ENCODE measurements around the gene ATN1. TPM values are rescaled to one million over a fixed set of nuclear protein-coding genes. Genes with fewer than 3 reads are reported as not detected.

The ATN1 gene
- total RNA-seq, 1 donor: 16.4 TPM

DNA sequence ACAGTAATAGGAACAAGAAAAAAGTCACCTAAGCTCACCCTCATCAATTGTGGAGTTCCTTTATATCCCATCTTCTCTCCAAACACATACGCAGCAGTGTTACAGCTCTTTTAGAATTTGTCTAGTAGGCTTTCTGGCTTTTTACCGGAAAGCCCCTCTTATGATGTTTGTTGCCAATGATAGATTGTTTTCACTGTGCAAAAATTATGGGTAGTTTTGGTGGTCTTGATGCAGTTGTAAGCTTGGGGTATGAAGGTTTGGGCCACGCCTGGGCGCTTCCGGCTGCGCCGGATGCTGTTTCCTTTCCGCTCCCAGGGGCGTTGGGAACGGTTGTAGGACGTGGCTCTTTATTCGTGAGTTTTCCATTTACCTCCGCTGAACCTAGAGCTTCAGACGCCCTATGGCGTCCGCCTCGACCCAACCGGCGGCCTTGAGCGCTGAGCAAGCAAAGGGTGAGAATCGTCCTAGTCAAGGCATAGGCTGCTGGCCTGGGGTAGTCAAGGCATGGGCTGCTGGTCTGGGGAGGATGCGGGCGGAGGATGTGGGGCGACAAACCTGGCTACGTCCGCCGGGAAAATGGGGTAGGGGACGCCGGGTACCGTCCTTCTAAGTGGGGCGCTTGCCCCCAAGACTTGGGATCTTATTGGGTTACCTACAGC is 16.1 kb downstream of the ATN1 start, which contains the start of the genes C12orf57 and RNU7-1:
Gene C12orf57 (plus strand): TSS at position 301 of the 659 bp plus-strand sequence. CDS start 100 bp downstream, at position 401.
Gene RNU7-1 (plus strand): TSS at position 95 of the 659 bp plus-strand sequence.
- H3K4me3 ChIP-seq (ENCODE audit: low read depth, low read length): peak within 1 kb of the TSS; percentile 76
- TF ChIP-seq, protein P1, sequence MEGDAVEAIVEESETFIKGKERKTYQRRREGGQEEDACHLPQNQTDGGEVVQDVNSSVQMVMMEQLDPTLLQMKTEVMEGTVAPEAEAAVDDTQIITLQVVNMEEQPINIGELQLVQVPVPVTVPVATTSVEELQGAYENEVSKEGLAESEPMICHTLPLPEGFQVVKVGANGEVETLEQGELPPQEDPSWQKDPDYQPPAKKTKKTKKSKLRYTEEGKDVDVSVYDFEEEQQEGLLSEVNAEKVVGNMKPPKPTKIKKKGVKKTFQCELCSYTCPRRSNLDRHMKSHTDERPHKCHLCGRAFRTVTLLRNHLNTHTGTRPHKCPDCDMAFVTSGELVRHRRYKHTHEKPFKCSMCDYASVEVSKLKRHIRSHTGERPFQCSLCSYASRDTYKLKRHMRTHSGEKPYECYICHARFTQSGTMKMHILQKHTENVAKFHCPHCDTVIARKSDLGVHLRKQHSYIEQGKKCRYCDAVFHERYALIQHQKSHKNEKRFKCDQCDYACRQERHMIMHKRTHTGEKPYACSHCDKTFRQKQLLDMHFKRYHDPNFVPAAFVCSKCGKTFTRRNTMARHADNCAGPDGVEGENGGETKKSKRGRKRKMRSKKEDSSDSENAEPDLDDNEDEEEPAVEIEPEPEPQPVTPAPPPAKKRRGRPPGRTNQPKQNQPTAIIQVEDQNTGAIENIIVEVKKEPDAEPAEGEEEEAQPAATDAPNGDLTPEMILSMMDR (IDR thresholded peaks at IDR 0.05; ENCODE audit: insufficient read depth, low read depth, low read length): no peak
- peak; percentile 87 for DNase-seq (ENCODE audit: low read depth)

- H3K4me3 ChIP-seq (ENCODE audit: low read depth, low read length): peak overlapping the region; percentile 76
- peak; percentile 92 for DNase-seq (ENCODE audit: low read depth)
- TF ChIP-seq, protein P1 (IDR thresholded peaks at IDR 0.05; ENCODE audit: insufficient read depth, low read depth, low read length): peak; percentile 88
Measured at GRCh38 chr12:6944381-6945186, 16.8 kb downstream of the ATN1 start.

GRCh38 chr12:6945613-6946012 is 17.9 kb downstream of the ATN1 start:
- TF ChIP-seq, protein P1 (IDR thresholded peaks at IDR 0.05; ENCODE audit: insufficient read depth, low read depth, low read length): no peak

GRCh38 chr12:6946033-6946919 is 18.5 kb downstream of the ATN1 start:
- DNase-seq (ENCODE audit: low read depth): no peak
- no peak overlapping the region for H3K4me3 ChIP-seq (ENCODE audit: low read depth, low read length)
- TF ChIP-seq, protein P1 (IDR thresholded peaks at IDR 0.05; ENCODE audit: insufficient read depth, low read depth, low read length): no peak

More at GRCh38 chr12:6945613-6946012, 17.9 kb downstream of the ATN1 start:
- no peak for DNase-seq (ENCODE audit: low read depth)
- H3K4me3 ChIP-seq (ENCODE audit: low read depth, low read length): no peak overlapping the region

- no peak for DNase-seq (ENCODE audit: low read depth)
- TF ChIP-seq, protein P1 (IDR thresholded peaks at IDR 0.05; ENCODE audit: insufficient read depth, low read depth, low read length): no peak
- H3K4me3 ChIP-seq (ENCODE audit: low read depth, low read length): no peak overlapping the region
Measured at GRCh38 chr12:6946920-6947374, 19.2 kb downstream of the ATN1 start.

GRCh38 chr12:6947615-6948014 is 19.9 kb downstream of the ATN1 start:
- TF ChIP-seq, protein P1 (IDR thresholded peaks at IDR 0.05; ENCODE audit: insufficient read depth, low read depth, low read length): no peak
- no peak for DNase-seq (ENCODE audit: low read depth)
- H3K4me3 ChIP-seq (ENCODE audit: low read depth, low read length): no peak overlapping the region
